SK-N-MC (cell line): ENCODE data around the gene ZMYND19.
A peak's percentile ranks its signal among the peaks of the same experiment; 100 is the strongest.
"Not testable (repeated sequence)": the region's sequence is repeated elsewhere in the genome, so short reads cannot be mapped to it uniquely, and the experiment has no call there.

ENCODE experiments used
- DNase-seq: peaks from one replicate; pipeline ENCODE4 v3.0.0-alpha.2; 2011; ENCODE audit warnings: low read depth, low spot score
- H3K27ac ChIP-seq: fragments of 200-600 bp; sonication (generic); 2 replicates; pipeline ENCODE4 v1.5.1; 2016; ENCODE audit warnings: mixed run types
- H3K36me3 ChIP-seq: fragments of 200-600 bp; sonication (generic); 2 replicates; pipeline ENCODE4 v1.6.1; 2017; ENCODE audit warnings: antibody characterized with exemption, low read length, mixed read lengths; ENCODE audit not compliant: insufficient read depth
- H3K4me3 ChIP-seq: fragments of 200-600 bp; sonication (generic); 2 replicates; pipeline ENCODE4 v1.5.1; 2016
- H3K9ac ChIP-seq: fragments of 200-600 bp; sonication (generic); 2 replicates; pipeline ENCODE4 v1.8.0; 2017; ENCODE audit warnings: mixed run types, mixed read lengths; ENCODE audit not compliant: insufficient read length
- H3K9me3 ChIP-seq: fragments of 200-600 bp; sonication (generic); 2 replicates; pipeline ENCODE4 v1.6.1; 2017; ENCODE audit warnings: low read depth, mild to moderate bottlenecking, antibody characterized with exemption, low read length, moderate library complexity, mixed read lengths
- EZH2 ChIP-seq: fragments of 200-600 bp; sonication (generic); IDR thresholded peaks from one replicate; pipeline ENCODE4 v1.6.1; 2017; ENCODE audit warnings: antibody characterized with exemption
- FOXP2 ChIP-seq: optimal IDR thresholded peaks from 2 replicates; pipeline ENCODE3; 2011; ENCODE audit warnings: mild to moderate bottlenecking, moderate library complexity; ENCODE audit not compliant: insufficient read depth; ENCODE audit errors: extremely low read length, control extremely low read depth
- POLR2AphosphoS5 ChIP-seq: IDR thresholded peaks from 2 replicates; pipeline ENCODE4 v1.6.1; 2012; ENCODE audit warnings: mild to moderate bottlenecking, low read depth, low read length, borderline replicate concordance

ZMYND19 gene

DNA sequence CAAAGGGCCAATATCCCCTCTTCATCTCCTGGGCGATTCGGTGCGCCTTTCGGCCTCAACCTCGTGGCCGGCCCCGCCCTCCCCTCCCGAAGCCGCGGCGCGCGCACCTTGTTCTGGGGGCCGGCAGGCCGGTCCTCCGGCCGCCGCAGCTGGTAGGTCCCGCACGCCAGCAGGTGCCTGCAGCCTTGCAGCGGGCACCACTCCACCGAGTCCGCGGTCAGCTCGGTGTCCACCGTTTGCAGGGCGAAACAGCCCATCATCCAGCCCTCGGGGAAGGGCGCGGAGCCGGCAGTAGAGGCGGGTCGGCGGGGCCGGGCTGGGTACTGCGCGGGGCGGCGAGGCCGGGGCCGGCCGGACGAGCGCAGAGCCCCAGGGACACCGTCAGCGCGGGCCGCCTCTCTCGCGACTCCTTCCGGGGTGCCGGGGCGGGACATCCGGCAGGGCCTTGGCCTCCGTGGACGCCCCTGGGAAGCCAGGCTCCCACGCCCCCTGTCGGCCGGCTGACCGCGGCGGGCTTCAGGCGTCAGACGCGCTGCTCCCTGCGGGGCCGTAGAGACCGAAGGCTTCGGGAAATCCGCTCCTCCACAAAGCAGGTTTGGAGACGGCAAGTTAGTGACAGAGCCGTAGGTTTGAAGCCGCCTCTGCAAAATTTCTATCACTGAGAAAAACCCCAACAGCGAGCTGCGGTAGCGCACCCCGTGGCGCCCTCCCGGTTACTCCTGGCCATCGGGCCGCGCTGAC is 11.6 kb downstream of the ZMYND19 start, which contains the start of gene DPH7:
Gene DPH7 (minus strand): TSS at position 408 of the 741 bp plus-strand sequence. CDS start 148 bp downstream, at position 260.
- TF ChIP-seq FOXP2: peak; percentile 47
- TF ChIP-seq EZH2: no peak
- TF ChIP-seq POLR2AphosphoS5: peak; percentile 68
- no peaks in the 10 kb centered on the region for H3K9me3 ChIP-seq
- H3K4me3 ChIP-seq: peak within 1 kb of the TSS; percentile 99
- peak within 1 kb of the TSS; percentile 79 for H3K27ac ChIP-seq
- peak within 1 kb of the TSS; percentile 97 for H3K9ac ChIP-seq
- DNase-seq: peak; percentile 3
- peaks cover 46% of the 10 kb centered on the region for H3K36me3 ChIP-seq

DNA sequence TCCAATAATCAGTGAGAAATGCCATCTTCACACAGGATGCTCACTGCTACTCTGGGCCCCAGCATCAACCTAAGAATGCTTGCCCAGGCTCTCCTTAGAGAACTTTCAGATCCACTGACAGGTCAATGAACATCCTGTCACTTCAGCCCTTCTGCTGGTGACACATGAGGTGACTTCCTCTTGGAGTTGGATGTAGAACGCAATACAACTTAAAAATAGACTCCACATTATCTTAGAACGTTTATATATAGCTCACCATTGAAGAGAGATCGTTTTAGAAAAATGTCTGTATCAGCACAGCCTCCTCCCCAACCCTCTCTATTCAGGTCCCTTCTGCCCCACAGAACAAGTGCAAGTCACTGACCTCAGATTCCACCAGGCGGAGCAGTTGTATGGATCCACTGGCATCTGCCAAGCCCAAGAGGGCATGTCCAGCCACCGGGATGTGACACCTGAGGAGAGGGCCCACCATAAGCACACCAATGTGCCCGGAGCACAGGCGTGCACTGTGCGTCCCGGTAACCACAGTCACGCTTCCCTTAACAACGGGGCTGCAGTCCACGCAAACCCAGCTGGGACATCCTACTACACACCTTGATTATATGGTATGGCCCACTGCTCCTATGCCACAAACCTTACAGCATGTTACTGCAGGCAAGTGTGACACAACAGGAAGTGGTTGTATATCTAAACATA is 14.4 kb downstream of the ZMYND19 start:
- Histone ChIP-seq H3K9me3 (no peaks in the 10 kb centered on the region), H3K36me3 (peaks cover 38% of the 10 kb centered on the region), H3K9ac (no peak overlapping the region), H3K27ac (no peak overlapping the region), H3K4me3 (no peak overlapping the region)
- no peak for DNase-seq
- TF ChIP-seq EZH2: no peak
- no peak for TF ChIP-seq POLR2AphosphoS5
- no peak for TF ChIP-seq FOXP2

DNA sequence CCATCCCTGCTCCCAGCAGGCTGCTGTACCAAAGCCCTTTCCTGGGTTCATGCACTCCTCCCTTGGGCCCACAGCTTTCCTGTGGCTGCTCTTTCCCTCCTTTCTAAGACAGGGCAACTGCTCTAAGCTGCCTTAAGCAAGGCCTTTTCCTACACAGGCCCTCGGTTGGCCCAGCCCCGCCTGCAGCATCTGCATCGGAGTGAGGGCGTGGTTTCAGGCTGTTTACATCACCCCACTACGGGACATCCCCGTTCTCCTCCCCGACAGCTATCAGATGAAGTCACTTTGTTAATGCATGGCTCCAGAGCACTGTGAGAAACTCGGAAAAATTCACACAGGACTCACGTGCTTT is 15.0 kb downstream of the ZMYND19 start:
- no peak for DNase-seq
- Histone ChIP-seq H3K27ac (no peak overlapping the region), H3K4me3 (no peak overlapping the region), H3K36me3 (peaks cover 41% of the 10 kb centered on the region), H3K9me3 (no peaks in the 10 kb centered on the region), H3K9ac (no peak overlapping the region)
- TF ChIP-seq POLR2AphosphoS5: no peak
- TF ChIP-seq EZH2: no peak
- no peak for TF ChIP-seq FOXP2

GRCh38 chr9:137574192-137574591 is 16.1 kb downstream of the ZMYND19 start:
- no peaks in the 10 kb centered on the region for H3K9me3 ChIP-seq
- DNase-seq: no peak
- no peak overlapping the region for H3K4me3 ChIP-seq
- no peak for TF ChIP-seq POLR2AphosphoS5
- TF ChIP-seq FOXP2: no peak
- TF ChIP-seq EZH2: no peak
- peaks cover 43% of the 10 kb centered on the region for H3K36me3 ChIP-seq
- H3K9ac ChIP-seq: no peak overlapping the region
- no peak overlapping the region for H3K27ac ChIP-seq

- Histone ChIP-seq H3K27ac (no peak overlapping the region), H3K36me3 (peaks cover 34% of the 10 kb centered on the region), H3K9ac (no peak overlapping the region), H3K9me3 (no peaks in the 10 kb centered on the region), H3K4me3 (no peak overlapping the region)
- DNase-seq: no peak
- no peak for TF ChIP-seq FOXP2
- TF ChIP-seq EZH2: no peak
- no peak for TF ChIP-seq POLR2AphosphoS5
These were observed 19.7 kb downstream of the ZMYND19 start for GRCh38 chr9:137570566-137570965.

GRCh38 chr9:137569609-137570203 is 20.6 kb downstream of the ZMYND19 start:
- TF ChIP-seq FOXP2 (no peak), EZH2 (no peak), POLR2AphosphoS5 (no peak)
- Histone ChIP-seq H3K4me3 (no peak overlapping the region), H3K27ac (no peak overlapping the region), H3K9me3 (no peaks in the 10 kb centered on the region), H3K36me3 (peaks cover 28% of the 10 kb centered on the region), H3K9ac (no peak overlapping the region)
- no peak for DNase-seq

DNA sequence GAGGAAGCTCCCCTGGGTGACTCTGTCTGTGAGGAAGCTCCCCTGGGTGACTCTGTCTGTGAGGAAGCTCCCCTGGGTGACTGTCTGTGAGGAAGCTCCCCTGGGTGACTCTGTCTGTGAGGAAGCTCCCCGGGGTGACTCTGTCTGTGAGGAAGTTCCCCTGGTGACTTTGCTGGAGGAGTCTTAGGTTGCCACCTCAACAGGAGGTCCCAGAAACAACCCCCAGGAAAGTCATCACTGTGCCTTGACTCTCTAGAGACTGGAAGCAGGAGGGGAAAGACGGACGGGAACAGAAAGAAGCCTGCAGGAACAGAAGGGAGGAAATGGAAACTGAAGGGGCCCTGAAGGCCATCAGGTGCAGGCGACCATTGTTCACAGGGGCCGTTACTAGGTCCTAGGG is 21.9 kb downstream of the ZMYND19 start:
- peaks cover 32% of the 10 kb centered on the region for H3K36me3 ChIP-seq
- H3K4me3 ChIP-seq, DNase-seq, H3K9me3 ChIP-seq, H3K27ac ChIP-seq, H3K9ac ChIP-seq: not testable (repeated sequence)

GRCh38 chr9:137564817-137565411 is 25.4 kb downstream of the ZMYND19 start:
- Histone ChIP-seq H3K27ac (no peak overlapping the region), H3K9me3 (no peaks in the 10 kb centered on the region), H3K4me3 (no peak overlapping the region), H3K9ac (no peak overlapping the region), H3K36me3 (peaks cover 21% of the 10 kb centered on the region; the same call in 1 of the 2 replicates)
- no peak for TF ChIP-seq FOXP2
- no peak for DNase-seq
